Thoracic aorta (tissue), 2 donors: ENCODE results near the gene SPRN. TPM values are rescaled to one million over a fixed set of nuclear protein-coding genes. Genes with fewer than 3 reads are reported as not detected.

Experiments
- ATAC-seq: fragments of 150-250 bp; one replicate; pipeline ENCODE4 v1.8.0; 2017; ENCODE audit warnings: low read depth; ENCODE audit not compliant: insufficient number of reproducible peaks, low FRiP score
- DNase-seq: peaks from one replicate; pipeline ENCODE4 v3.0.0-alpha.2; 2020; ENCODE audit warnings: low spot score
- H3K27ac ChIP-seq, 2 donors: fragments of 200-600 bp; sonication (generic); 1 replicate in 1 of 2; 2 replicates in 1 of 2; pipeline ENCODE4 v1.5.1; 2016; ENCODE audit warnings: mild to moderate bottlenecking in 2 of 2, moderate library complexity in 2 of 2
- H3K27me3 ChIP-seq: fragments of 200-600 bp; sonication (generic); replicated peaks from 2 replicates; pipeline ENCODE4 v1.6.0; 2016; ENCODE audit warnings: mild to moderate bottlenecking; ENCODE audit not compliant: insufficient read depth
- H3K36me3 ChIP-seq: fragments of 200-600 bp; sonication (generic); one replicate; pipeline ENCODE4 v1.5.1; 2016
- H3K4me1 ChIP-seq, 2 donors: fragments of 200-600 bp; sonication (generic); 1 replicate in 1 of 2; 2 replicates in 1 of 2; pipeline versions ENCODE4 v1.5.1 to v1.6.0; 2016; ENCODE audit warnings: low read depth in 2 of 2, mild to moderate bottlenecking in 1 of 2; ENCODE audit not compliant: control insufficient read depth in 1 of 2
- H3K4me3 ChIP-seq: fragments of 200-600 bp; sonication (generic); 2 replicates; pipeline ENCODE4 v1.5.1; 2016; ENCODE audit warnings: mild to moderate bottlenecking
- H3K9me3 ChIP-seq: fragments of 200-600 bp; sonication (generic); 2 replicates; pipeline ENCODE4 v1.5.1; 2016
- total RNA-seq, 2 donors: library from RNA; depleted of rRNA; stranded (reverse); fragments of >200 nt; gene quantifications; one replicate each; pipeline versions ENCODE4 v1.1.0 to v1.2.3, GENCODE V29; 2016
- TF ChIP-seq, protein P1 (sequence below): fragments of 200-600 bp; sonication (generic); IDR thresholded peaks from one replicate; pipeline ENCODE4 v1.5.1; 2019; ENCODE audit warnings: antibody characterized with exemption

The SPRN gene
- total RNA-seq, 2 donors from 2014 or later = not detected

DNA sequence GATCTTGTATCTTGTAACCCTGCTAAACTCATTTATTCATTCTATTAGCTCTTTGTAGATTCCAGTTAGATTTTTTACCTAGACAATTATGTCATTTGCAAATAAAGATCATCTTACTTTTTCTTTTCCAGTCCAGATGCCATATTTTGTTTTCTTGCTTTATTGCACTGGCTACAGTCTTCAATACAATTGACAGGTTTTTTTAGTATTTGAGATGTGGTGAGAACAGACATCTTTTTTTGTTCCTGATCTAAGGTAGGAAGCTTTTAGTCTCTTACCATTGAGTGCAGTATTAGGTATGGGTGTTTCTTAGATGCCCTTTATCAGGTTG is 12.1 kb downstream of the SPRN start:
- Histone ChIP-seq H3K4me3 (no peak overlapping the region), H3K36me3 (peaks cover 20% of the 10 kb centered on the region)

DNA sequence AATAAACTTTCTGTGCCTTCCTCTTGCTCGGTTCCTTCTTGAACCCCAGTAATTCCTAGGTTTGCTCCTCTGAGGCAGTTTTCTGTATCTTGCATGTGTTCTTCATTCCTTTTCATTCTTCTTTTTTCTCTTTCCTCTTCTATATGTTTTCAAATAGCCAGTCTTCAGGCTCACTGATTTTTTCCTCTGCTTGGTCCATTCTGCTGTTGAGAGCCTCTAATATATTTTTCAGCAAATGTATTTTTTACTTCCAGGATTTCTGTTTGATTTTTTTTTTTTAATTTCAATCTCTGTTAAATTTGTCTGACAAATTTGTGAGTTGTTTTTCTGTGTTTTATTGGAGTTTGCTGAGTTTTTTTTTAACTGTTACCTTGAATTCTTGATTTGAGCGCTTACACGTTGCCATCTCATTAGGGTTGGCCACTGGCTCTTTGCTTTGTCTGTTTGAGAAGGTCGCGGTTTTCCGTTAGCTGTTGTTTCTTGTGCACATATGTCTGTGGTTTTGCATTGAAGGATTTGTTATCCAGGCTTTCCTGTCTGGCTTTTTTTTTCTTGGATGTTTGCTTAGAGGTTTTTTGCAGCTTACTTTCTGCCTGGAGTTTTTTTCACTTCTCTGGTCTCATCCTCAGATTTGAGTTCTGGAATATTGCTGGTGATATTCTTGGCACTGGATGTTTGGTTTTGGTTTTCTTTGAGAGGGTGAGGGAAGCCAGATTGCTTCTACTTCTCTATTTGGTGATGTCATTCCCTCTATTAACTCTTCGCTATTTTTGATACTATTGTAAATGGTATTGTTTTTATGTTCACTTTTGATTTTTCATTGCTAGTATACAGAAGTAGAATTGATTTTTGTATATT is 12.7 kb downstream of the SPRN start:
- DNase-seq (no peak), ATAC-seq (no peak)
- H3K4me1 ChIP-seq = no peaks in the 10 kb centered on the region
- no peak overlapping the region for H3K4me3 ChIP-seq
- peaks cover 20% of the 10 kb centered on the region for H3K36me3 ChIP-seq
- no peak overlapping the region for H3K27ac ChIP-seq
- TF ChIP-seq, protein P1, sequence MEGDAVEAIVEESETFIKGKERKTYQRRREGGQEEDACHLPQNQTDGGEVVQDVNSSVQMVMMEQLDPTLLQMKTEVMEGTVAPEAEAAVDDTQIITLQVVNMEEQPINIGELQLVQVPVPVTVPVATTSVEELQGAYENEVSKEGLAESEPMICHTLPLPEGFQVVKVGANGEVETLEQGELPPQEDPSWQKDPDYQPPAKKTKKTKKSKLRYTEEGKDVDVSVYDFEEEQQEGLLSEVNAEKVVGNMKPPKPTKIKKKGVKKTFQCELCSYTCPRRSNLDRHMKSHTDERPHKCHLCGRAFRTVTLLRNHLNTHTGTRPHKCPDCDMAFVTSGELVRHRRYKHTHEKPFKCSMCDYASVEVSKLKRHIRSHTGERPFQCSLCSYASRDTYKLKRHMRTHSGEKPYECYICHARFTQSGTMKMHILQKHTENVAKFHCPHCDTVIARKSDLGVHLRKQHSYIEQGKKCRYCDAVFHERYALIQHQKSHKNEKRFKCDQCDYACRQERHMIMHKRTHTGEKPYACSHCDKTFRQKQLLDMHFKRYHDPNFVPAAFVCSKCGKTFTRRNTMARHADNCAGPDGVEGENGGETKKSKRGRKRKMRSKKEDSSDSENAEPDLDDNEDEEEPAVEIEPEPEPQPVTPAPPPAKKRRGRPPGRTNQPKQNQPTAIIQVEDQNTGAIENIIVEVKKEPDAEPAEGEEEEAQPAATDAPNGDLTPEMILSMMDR = no peak
- peaks cover 26% of the 10 kb centered on the region for H3K9me3 ChIP-seq
- no peaks in the 10 kb centered on the region for H3K27me3 ChIP-seq

More for the DNA sequence above, 12.1 kb downstream of the SPRN start:
- ATAC-seq (no peak), DNase-seq (no peak)
- Histone ChIP-seq H3K4me1 (no peaks in the 10 kb centered on the region), H3K27ac (no peak overlapping the region), H3K27me3 (no peaks in the 10 kb centered on the region), H3K9me3 (peaks cover 26% of the 10 kb centered on the region)
- TF ChIP-seq, protein P1 = no peak

DNA sequence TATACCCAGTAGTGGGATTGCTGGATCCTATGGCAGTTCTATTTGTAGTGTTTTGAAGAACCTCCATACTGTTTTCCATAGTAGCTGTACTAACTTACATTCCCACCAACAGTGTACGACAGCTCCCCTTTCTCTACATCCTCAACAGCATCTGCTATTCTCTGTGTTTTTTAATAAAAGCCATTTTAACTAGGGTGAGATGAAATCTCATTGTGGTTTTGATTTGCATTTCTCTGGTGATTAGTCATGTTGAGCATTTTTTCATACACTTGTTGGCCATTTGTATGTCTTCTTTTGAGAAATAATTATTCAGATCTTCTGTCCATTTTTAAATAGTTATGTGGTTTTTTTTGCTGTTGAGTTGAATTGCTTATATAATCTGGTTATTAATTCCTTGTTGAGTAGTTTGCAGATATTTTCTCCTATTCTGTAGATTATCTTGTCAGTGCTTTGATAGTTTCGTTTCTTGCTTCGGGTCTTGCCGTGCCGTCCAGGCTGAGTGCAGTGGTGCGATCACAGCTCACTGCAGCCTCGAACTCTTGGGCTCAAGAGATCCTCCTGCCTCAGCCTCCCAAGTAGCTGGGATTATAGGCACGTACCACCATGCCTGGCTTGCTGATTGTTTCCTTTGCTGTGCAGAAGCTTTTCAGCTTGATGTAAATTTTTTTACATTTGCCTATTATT is 18.4 kb downstream of the SPRN start:
- Histone ChIP-seq H3K27ac (no peak overlapping the region), H3K9me3 (peaks cover 3% of the 10 kb centered on the region), H3K4me3 (no peak overlapping the region), H3K27me3 (no peaks in the 10 kb centered on the region), H3K36me3 (peaks cover 21% of the 10 kb centered on the region), H3K4me1 (no peaks in the 10 kb centered on the region)
- no peak for ATAC-seq
- TF ChIP-seq, protein P1 = no peak
- DNase-seq = no peak

DNA sequence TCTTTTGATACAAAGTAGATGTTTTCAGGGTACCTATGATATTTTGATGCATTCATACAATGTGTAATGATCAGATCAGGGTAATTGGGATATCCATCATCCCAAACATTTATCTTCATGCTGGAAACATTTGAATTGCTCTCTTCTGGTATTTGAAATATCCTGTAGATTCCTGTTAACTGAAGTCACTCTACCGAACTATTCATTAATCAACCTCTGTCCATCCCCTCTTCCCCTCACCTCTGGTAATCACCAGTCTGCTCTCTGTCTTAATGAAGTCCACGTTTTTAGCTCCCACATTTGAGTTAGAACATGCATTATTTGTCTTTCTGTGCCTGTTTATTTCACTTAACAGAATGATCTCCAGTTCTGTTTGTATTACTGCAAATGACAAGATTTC is 19.2 kb downstream of the SPRN start:
- Histone ChIP-seq H3K4me3 (no peak overlapping the region), H3K27me3 (no peaks in the 10 kb centered on the region), H3K27ac (no peak overlapping the region), H3K36me3 (peaks cover 21% of the 10 kb centered on the region), H3K9me3 (no peaks in the 10 kb centered on the region), H3K4me1 (no peaks in the 10 kb centered on the region)
- TF ChIP-seq, protein P1 = no peak
- no peak for ATAC-seq
- no peak for DNase-seq

DNA sequence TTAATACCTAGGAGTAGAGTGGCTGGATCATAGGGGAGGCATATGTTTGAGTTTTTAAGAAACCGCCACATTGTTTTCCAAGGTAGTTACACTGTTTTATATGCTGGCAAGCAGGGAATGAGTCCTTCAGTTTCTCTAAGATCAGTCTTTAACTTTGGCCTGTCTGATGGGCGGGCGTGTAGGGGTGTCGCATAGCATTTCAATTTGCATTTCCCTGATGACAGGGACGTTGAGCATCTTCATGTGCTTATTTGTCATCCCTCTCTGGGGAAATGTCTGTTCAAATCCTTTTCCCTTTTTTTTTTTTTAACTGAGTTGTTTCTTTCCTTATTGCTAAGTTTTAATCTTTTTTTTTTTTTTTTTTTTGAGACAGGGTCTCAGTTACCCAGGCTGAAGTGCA is 20.6 kb downstream of the SPRN start:
- Histone ChIP-seq H3K4me1 (no peaks in the 10 kb centered on the region), H3K27me3 (no peaks in the 10 kb centered on the region), H3K9me3 (no peaks in the 10 kb centered on the region), H3K36me3 (peaks cover 32% of the 10 kb centered on the region), H3K4me3 (no peak overlapping the region), H3K27ac (no peak overlapping the region)
- DNase-seq (no peak), ATAC-seq (no peak)
- TF ChIP-seq, protein P1 = no peak
